Stimulated activated naive B cell treated with anti-CD40 and anti-IgM and Interleukin-4, amounts not matched to agents 10 μg/mL and 1 μg/mL and 100 μg/mL, for 72 hours (primary cell): ENCODE measurements around the gene MAEL.

Experiments
- ATAC-seq, 2 donors: fragments of 150-1000 bp; cut with Tn5 transposase; replicated peaks; 2 replicates each; pipeline ENCODE4 v1.10.0; 2021; ENCODE audit warnings: moderate library complexity in 1 of 2
- DNase-seq: peaks from one replicate; pipeline ENCODE4 v3.0.0; 2021
- H3K27ac Mint-ChIP-seq: one replicate; pipeline ENCODE4 v1.8.0; 2022; ENCODE audit warnings: mild to moderate bottlenecking, mixed read lengths
- H3K27me3 Mint-ChIP-seq, 2 donors: one replicate each; pipeline ENCODE4 v1.8.0; 2022; ENCODE audit warnings: mixed read lengths in 2 of 2
- H3K36me3 Mint-ChIP-seq, 2 donors: one replicate each; pipeline ENCODE4 v1.8.0; 2022; ENCODE audit warnings: mixed read lengths in 2 of 2, mild to moderate bottlenecking in 1 of 2
- H3K4me1 Mint-ChIP-seq, 2 donors: one replicate each; pipeline ENCODE4 v1.8.0; 2022; ENCODE audit warnings: mixed read lengths in 2 of 2, mild to moderate bottlenecking in 1 of 2
- H3K4me3 Mint-ChIP-seq, 2 donors: one replicate each; pipeline ENCODE4 v1.8.0; 2022; ENCODE audit warnings: mild to moderate bottlenecking in 2 of 2, mixed read lengths in 2 of 2, moderate library complexity in 1 of 2
- H3K9me3 Mint-ChIP-seq, 2 donors: one replicate each; pipeline ENCODE4 v1.8.0; 2022; ENCODE audit warnings: mixed read lengths in 2 of 2, mild to moderate bottlenecking in 1 of 2

Gene MAEL

GRCh38 chr1:166988974-166989515 is at the start of gene MAEL:
Gene MAEL (plus strand): TSS chr1:166989280. CDS start chr1:166989353, 73 bp downstream.
- DNase-seq (no peak), ATAC-seq (no peak)
- H3K4me3 Mint-ChIP-seq = no peak within 1 kb of the TSS
- no peak within 1 kb of the TSS for H3K27ac Mint-ChIP-seq
- H3K36me3 Mint-ChIP-seq = peaks cover 0 to 2% of the 10 kb centered on the region in 2 donors
- peaks cover 18 to 33% of the 10 kb centered on the region in 2 donors for H3K27me3 Mint-ChIP-seq
- no peaks in the 10 kb centered on the region for H3K4me1 Mint-ChIP-seq
- H3K9me3 Mint-ChIP-seq = peaks cover 0 to 2% of the 10 kb centered on the region in 2 donors

- Mint-ChIP-seq H3K9me3 (no peaks in the 10 kb centered on the region), H3K4me1 (peaks cover 12 to 20% of the 10 kb centered on the region in 2 donors), H3K36me3 (no peaks in the 10 kb centered on the region), H3K4me3 (no peak overlapping the region), H3K27ac (no peak overlapping the region), H3K27me3 (peaks cover 28 to 29% of the 10 kb centered on the region in 2 donors)
- no peak for DNase-seq
- no peak for ATAC-seq
Observed at GRCh38 chr1:166939741-166940375, 49.2 kb upstream of the MAEL start.

- peaks cover 19 to 39% of the 10 kb centered on the region in 2 donors for H3K4me1 Mint-ChIP-seq
- ATAC-seq = peak; percentile 34 to 41
- DNase-seq = no peak
- H3K27me3 Mint-ChIP-seq = peaks cover 38 to 48% of the 10 kb centered on the region in 2 donors
- H3K27ac Mint-ChIP-seq = no peak overlapping the region
- no peak overlapping the region for H3K4me3 Mint-ChIP-seq
- no peaks in the 10 kb centered on the region for H3K36me3 Mint-ChIP-seq
- no peaks in the 10 kb centered on the region for H3K9me3 Mint-ChIP-seq
Observed at GRCh38 chr1:166944186-166944967, 44.7 kb upstream of the MAEL start.

- H3K27ac Mint-ChIP-seq = no peak overlapping the region
- peak; percentile 25 to 44 for ATAC-seq
- H3K9me3 Mint-ChIP-seq = no peaks in the 10 kb centered on the region
- H3K4me1 Mint-ChIP-seq = peaks cover 11 to 27% of the 10 kb centered on the region in 2 donors
- no peaks in the 10 kb centered on the region for H3K36me3 Mint-ChIP-seq
- H3K27me3 Mint-ChIP-seq = peaks cover 49 to 55% of the 10 kb centered on the region in 2 donors
- DNase-seq = no peak
- H3K4me3 Mint-ChIP-seq = peak overlapping the region; percentile 80 to 82
Observed at GRCh38 chr1:166947398-166948043, 41.6 kb upstream of the MAEL start.

- Mint-ChIP-seq H3K27me3 (peaks cover 44 to 56% of the 10 kb centered on the region in 2 donors), H3K36me3 (no peaks in the 10 kb centered on the region), H3K4me1 (peaks cover 11 to 27% of the 10 kb centered on the region in 2 donors), H3K4me3 (no peak overlapping the region), H3K9me3 (no peaks in the 10 kb centered on the region), H3K27ac (no peak overlapping the region)
- no peak for ATAC-seq
- no peak for DNase-seq
Observed at GRCh38 chr1:166948856-166949350, 40.2 kb upstream of the MAEL start.

- DNase-seq = no peak
- Mint-ChIP-seq H3K4me1 (peaks cover 5 to 16% of the 10 kb centered on the region in 2 donors), H3K4me3 (no peak overlapping the region), H3K9me3 (no peaks in the 10 kb centered on the region), H3K36me3 (no peaks in the 10 kb centered on the region), H3K27ac (no peak overlapping the region), H3K27me3 (peaks cover 33 to 44% of the 10 kb centered on the region in 2 donors)
- no peak for ATAC-seq
Observed at GRCh38 chr1:166950156-166950555, 38.9 kb upstream of the MAEL start.

GRCh38 chr1:166951050-166951449 is 38.0 kb upstream of the MAEL start:
- ATAC-seq = no peak
- Mint-ChIP-seq H3K9me3 (no peaks in the 10 kb centered on the region), H3K36me3 (no peaks in the 10 kb centered on the region), H3K27me3 (peaks cover 31 to 41% of the 10 kb centered on the region in 2 donors), H3K27ac (no peak overlapping the region), H3K4me1 (peaks cover 4 to 11% of the 10 kb centered on the region in 2 donors), H3K4me3 (no peak overlapping the region)
- DNase-seq = no peak

- peaks cover 4 to 8% of the 10 kb centered on the region in 2 donors for H3K4me1 Mint-ChIP-seq
- H3K36me3 Mint-ChIP-seq = no peaks in the 10 kb centered on the region
- no peak overlapping the region for H3K4me3 Mint-ChIP-seq
- H3K9me3 Mint-ChIP-seq = no peaks in the 10 kb centered on the region
- ATAC-seq = no peak
- H3K27me3 Mint-ChIP-seq = peaks cover 29 to 32% of the 10 kb centered on the region in 2 donors
- no peak for DNase-seq
- H3K27ac Mint-ChIP-seq = no peak overlapping the region
Observed at GRCh38 chr1:166952002-166952746, 36.9 kb upstream of the MAEL start.

- Mint-ChIP-seq H3K27me3 (peaks cover 19 to 23% of the 10 kb centered on the region in 2 donors), H3K9me3 (peaks cover 2 to 3% of the 10 kb centered on the region in 2 donors), H3K36me3 (no peaks in the 10 kb centered on the region), H3K4me3 (no peak overlapping the region), H3K4me1 (no peaks in the 10 kb centered on the region), H3K27ac (no peak overlapping the region)
- ATAC-seq (no peak), DNase-seq (no peak)
Observed at GRCh38 chr1:166953491-166953890, 35.6 kb upstream of the MAEL start.

GRCh38 chr1:166956057-166956850 is 32.8 kb upstream of the MAEL start:
- H3K36me3 Mint-ChIP-seq = no peaks in the 10 kb centered on the region
- H3K4me3 Mint-ChIP-seq = no peak overlapping the region
- H3K27me3 Mint-ChIP-seq = peaks cover 23% of the 10 kb centered on the region in 2 donors
- ATAC-seq (no peak), DNase-seq (no peak)
- H3K4me1 Mint-ChIP-seq = no peaks in the 10 kb centered on the region
- no peak overlapping the region for H3K27ac Mint-ChIP-seq
- peaks cover 7 to 8% of the 10 kb centered on the region in 2 donors for H3K9me3 Mint-ChIP-seq

- DNase-seq (no peak), ATAC-seq (no peak)
- no peaks in the 10 kb centered on the region for H3K36me3 Mint-ChIP-seq
- peaks cover 23% of the 10 kb centered on the region in 2 donors for H3K27me3 Mint-ChIP-seq
- peaks cover 7 to 8% of the 10 kb centered on the region in 2 donors for H3K9me3 Mint-ChIP-seq
- no peak overlapping the region for H3K4me3 Mint-ChIP-seq
- no peak overlapping the region for H3K27ac Mint-ChIP-seq
- H3K4me1 Mint-ChIP-seq = no peaks in the 10 kb centered on the region
Observed at GRCh38 chr1:166956872-166957271, 32.2 kb upstream of the MAEL start.

- no peak for ATAC-seq
- no peak overlapping the region for H3K4me3 Mint-ChIP-seq
- H3K36me3 Mint-ChIP-seq = no peaks in the 10 kb centered on the region
Observed at GRCh38 chr1:166960858-166961474, 28.1 kb upstream of the MAEL start.

More at GRCh38 chr1:166960858-166961474, 28.1 kb upstream of the MAEL start:
- DNase-seq = no peak
- peaks cover 19 to 23% of the 10 kb centered on the region in 2 donors for H3K27me3 Mint-ChIP-seq
- no peak overlapping the region for H3K27ac Mint-ChIP-seq
- no peaks in the 10 kb centered on the region for H3K4me1 Mint-ChIP-seq
- peaks cover 7 to 8% of the 10 kb centered on the region in 2 donors for H3K9me3 Mint-ChIP-seq
